Breast epithelium (tissue), 3 donors: ENCODE measurements around the gene MAJIN.

Source experiments
- POLR2A ChIP-seq: fragments of 450-650 bp; IDR thresholded peaks from one replicate; pipeline ENCODE4 v1.6.1; 2016; ENCODE audit warnings: antibody characterized with exemption, mild to moderate bottlenecking, moderate library complexity
- POLR2AphosphoS5 ChIP-seq, 3 donors: sonication (generic); formaldehyde crosslinking; IDR thresholded peaks; one replicate each; pipeline ENCODE4 v1.6.1; 2017; ENCODE audit warnings: antibody characterized with exemption in 3 of 3
- TF ChIP-seq, protein P1 (sequence below), 3 donors: fragments of 450-650 bp; IDR thresholded peaks; one replicate each; pipeline ENCODE4 v1.5.1; 2016 to 2017; ENCODE audit warnings: antibody characterized with exemption in 3 of 3, mild to moderate bottlenecking in 3 of 3, moderate library complexity in 3 of 3

DNA sequence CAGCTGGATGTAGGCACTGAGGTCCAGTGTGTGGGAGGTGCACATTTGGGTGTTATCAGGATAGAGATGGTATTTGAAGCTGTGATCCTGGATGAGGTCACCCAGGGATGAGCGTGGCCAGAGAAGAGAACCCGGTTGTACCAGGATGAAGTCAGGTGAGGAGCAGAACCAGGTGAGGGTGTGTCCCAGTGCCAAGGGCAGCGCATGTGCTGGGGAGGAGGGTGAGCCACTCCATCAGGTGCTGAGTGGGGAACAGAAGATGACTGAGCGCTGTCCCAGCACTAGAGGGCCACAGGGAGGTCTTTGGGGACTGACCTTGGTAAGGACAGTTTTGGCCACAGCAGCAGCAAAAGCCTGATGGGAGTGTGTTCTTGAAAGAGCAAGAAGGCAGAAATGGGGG, 44.8 kb upstream of the MAJIN start:
- TF ChIP-seq, protein P1, sequence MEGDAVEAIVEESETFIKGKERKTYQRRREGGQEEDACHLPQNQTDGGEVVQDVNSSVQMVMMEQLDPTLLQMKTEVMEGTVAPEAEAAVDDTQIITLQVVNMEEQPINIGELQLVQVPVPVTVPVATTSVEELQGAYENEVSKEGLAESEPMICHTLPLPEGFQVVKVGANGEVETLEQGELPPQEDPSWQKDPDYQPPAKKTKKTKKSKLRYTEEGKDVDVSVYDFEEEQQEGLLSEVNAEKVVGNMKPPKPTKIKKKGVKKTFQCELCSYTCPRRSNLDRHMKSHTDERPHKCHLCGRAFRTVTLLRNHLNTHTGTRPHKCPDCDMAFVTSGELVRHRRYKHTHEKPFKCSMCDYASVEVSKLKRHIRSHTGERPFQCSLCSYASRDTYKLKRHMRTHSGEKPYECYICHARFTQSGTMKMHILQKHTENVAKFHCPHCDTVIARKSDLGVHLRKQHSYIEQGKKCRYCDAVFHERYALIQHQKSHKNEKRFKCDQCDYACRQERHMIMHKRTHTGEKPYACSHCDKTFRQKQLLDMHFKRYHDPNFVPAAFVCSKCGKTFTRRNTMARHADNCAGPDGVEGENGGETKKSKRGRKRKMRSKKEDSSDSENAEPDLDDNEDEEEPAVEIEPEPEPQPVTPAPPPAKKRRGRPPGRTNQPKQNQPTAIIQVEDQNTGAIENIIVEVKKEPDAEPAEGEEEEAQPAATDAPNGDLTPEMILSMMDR (IDR thresholded peaks at IDR 0.05): no peak
- TF ChIP-seq POLR2A: no peak
- no peak for TF ChIP-seq POLR2AphosphoS5 (IDR thresholded peaks at IDR 0.05)
